SKM-1 treated with dmso at 0.1 percent for 144 hours (cell line): ENCODE data around the gene CNGA4.
"Not testable (repeated sequence)": the region's sequence is repeated elsewhere in the genome, so short reads cannot be mapped to it uniquely, and the experiment has no call there.

Source experiments
- DNase-seq: peaks from one replicate; lab custom pipeline; 2025; ENCODE audit not compliant: unreplicated experiment; lab: John Stamatoyannopoulos, UW

Gene CNGA4

DNA sequence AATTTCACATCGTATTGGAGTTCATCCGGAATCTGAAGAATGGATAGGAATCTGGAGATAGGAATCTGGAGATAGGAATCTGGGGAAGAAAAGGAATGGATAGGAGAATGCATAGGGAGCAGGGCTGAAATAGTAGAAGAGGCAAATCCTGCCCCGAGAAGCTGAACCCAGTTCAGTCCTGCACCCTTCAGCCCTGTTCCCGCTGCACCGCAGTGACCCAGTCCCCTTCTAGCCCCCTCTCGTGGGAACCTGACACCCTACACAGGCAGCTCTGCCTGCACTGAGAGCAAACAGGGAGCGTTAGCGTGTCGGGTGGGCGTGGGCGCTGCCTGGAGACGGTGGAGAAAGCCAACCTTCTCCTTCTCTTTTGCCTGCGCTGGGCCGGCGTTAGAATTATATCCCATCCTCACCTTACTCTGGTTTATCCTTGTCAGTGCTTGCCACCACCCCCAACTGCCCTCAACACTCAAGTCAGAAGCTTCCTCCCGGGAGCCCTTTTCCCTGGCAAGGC, 19.7 kb downstream of the CNGA4 start:
- DNase-seq: no peak

DNA sequence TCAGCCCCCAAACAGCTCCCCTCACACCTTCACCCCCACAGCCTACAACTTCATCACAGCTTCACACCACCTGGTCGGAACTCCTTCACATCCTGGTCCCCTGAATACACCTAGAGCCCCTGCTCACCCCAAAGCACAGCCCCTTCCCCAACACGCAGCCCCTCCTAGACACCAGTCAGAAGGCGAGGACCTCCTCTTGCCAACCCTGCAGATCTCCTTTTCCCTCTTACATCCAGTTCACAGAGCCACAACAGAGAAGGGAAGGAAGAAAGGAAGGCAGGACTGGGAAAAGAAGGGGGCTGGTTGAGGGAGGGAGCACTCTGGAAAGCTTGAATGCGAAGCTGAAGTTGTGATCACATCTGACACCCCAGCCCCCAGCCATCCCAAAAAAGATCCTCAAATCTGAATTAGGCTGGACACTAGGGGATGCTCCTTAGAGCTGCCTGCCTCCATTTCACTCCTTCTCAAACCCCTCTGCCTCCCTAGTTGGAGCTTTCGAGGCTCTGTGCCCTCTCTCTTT, 21.4 kb downstream of the CNGA4 start:
- DNase-seq: no peak

DNA sequence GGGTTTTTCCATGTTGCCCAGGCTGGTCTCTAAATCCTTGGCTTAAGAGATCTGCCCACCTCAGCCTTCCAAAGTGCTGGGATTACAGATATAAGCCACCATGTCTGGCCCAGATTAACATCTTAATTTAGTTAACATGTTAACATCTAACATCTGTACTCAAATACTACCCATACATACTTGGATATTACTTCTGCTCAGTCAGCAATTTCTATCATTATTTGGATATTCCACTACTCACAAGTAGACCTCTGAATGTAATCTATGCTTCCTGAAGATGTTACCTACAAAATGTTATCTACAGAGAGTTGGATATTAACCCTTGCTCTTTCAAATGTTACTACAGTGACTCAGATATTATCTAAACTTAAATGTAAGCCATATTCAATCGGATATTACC, 24.8 kb downstream of the CNGA4 start:
- DNase-seq: no peak

DNA sequence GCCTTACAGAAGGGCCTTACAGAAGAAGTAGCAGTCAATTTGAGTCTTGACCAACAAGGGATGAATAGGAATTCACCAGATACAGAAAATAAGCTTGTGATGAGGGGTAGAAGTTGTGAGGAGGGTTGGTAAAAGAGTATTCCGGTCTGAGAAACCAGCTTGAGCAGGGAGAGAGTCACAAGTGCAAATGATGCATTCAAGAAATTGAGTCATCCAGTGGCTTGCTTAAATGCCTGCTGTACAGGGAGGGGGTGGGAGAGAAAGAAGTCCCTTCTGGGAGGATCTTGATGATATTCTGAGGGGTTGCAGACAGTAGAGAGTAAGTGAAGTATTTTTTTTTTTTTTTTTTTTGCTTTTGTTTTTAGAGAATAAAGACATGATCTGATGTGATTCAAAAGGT, 29.9 kb downstream of the CNGA4 start:
- no peak for DNase-seq

DNA sequence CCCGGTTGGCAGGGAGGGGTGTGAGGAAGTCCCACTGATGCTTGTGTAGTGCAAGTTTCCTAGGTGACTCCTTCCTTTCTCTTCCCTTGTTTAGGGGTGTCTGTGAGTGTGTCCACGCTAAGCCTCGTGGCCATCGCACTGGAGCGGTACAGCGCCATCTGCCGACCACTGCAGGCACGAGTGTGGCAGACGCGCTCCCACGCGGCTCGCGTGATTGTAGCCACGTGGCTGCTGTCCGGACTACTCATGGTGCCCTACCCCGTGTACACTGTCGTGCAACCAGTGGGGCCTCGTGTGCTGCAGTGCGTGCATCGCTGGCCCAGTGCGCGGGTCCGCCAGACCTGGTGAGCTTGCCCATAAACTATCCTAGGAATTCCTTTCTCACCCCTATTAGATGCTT, 31.1 kb downstream of the CNGA4 start:
- DNase-seq: no peak

DNA sequence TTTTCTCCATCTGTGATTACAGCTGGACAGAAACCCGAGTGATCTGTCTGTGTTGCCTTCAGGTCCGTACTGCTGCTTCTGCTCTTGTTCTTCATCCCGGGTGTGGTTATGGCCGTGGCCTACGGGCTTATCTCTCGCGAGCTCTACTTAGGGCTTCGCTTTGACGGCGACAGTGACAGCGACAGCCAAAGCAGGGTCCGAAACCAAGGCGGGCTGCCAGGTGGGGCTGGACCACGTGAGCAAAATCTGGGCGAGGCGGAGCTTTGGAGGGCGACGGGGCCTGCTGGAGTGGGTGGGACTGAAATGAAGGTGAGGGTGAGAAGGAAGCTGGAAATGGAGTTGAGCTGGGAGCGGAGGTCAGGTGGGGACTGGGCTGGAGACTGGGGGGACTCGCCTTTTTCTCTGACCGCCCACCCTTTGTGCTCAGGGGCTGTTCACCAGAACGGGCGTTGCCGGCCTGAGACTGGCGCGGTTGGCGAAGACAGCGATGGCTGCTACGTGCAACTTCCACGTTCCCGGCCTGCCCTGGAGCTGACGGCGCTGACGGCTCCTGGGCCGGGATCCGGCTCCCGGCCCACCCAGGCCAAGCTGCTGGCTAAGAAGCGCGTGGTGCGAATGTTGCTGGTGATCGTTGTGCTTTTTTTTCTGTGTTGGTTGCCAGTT, 31.8 kb downstream of the CNGA4 start:
- DNase-seq: no peak

DNA sequence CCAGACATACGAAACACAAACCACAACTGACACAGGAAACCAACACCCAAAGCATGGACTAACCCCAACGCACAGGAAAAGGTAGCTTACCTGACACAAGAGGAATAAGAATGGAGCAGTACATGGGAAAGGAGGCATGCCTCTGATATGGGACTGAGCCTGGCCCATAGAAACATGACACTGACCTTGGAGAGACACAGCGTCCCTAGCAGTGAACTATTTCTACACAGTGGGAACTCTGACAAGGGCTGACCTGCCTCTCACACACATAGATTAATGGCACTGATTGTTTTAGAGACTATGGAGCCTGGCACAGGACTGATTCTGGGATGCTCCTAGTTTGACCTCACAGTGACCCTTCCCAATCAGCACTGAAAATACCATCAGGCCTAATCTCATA, 32.7 kb downstream of the CNGA4 start:
- DNase-seq: no peak

DNA sequence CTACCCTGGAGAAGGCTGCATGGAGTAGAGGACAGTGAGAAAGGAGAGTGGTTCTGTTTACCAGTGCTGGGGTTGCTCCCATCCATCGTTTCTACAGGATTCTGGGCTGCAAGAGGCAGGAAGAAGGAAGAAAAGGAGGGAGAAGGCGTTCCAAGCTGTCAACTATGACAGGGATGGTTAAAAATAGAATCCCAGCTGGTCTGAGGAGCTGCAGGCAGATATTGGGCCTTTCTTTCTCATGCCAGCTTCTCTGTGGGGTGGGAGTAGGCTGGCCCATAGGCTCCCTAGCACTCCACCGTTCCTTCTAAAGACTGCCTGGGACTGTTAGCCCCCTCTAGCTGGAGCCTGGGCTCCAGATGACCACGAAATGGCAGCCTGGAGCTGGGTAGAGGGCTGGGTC, 34.3 kb downstream of the CNGA4 start:
- no peak for DNase-seq

DNA sequence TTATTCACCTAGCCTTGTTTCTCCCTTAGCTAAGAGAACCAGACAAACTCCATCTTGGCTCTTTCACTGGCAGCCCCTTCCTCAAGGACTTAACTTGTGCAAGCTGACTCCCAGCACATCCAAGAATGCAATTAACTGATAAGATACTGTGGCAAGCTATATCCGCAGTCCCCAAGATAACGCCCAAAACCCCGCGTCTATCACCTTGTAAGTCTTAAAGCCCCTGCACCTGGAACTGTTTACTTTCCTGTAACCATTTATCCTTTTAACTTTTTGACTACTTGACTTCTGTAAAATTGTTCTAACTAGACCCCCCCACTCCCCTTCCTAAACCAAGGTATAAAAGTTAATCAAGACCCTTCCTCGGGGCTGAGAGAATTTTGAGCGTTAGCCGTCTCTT, 41.9 kb downstream of the CNGA4 start:
- not testable (repeated sequence) for DNase-seq

DNA sequence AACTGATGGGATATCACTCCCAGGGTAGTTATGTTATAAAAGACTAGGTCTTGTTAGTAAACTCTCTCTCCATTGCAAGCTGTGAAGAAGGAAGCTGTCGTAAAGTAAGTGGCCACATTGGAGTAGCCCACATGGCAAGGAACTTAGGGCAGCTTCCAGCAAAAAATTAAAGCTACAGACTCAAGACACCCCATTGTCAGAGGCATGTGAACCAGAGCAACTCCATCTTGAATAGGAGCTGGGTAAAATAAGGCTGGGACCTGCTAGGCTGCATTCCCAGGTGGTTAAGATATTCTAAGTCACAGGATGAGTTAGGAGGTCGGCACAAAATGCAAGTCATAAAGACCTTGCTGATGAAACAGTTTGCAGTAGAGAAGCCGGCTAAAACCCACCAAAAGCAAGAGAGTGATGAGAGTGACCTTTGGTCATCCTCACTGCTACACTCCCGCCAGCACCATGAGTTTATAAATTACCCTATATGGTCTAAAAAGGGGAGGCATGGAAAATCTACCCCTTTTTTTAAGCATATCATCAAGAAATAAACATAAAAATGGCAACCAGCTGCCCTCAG, 44.6 kb downstream of the CNGA4 start:
- DNase-seq: no peak

DNA sequence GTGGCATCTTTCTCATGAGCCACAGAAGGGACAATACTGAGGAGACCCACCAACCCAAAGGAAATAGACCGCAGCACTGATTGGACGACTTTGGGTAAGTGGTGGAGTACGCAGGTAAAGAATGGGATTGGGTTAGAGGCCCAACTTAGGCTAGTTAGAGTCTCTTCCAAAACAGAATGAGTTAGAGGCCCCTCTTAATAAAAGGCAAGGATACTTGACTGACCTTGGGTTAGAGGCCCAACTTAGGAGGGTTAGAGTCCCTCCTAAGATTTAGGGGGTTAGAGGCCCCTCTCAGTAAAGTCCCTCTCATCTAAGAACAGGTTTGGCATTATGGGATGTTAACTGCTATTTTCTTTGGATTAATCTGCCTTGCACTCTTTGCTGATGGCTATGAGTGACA, 45.4 kb downstream of the CNGA4 start:
- no peak for DNase-seq

DNA sequence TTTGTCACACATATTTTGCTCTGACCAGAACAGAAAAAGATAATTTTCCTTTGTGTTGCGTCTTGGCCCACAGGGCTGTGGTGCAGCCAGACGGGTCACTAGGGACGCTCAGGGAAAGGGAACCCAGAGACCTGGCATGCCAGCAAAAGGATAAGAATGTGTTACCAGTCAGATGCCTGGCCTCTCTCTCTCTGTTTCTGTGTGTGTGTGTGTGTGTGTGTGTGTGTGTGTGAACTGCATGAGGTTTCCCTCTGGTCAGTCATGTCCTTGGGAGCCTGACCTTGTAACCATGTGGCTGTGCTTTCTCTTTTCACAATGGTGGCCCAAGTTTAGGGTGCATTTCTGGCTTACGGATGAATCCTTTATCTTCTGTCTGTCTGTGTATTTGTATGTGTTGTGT, 46.1 kb downstream of the CNGA4 start:
- no peak for DNase-seq
